Upper lobe of right lung (tissue), 1 donor: ENCODE results near the gene SLC12A4. TPM values are rescaled to one million over a fixed set of nuclear protein-coding genes. Genes with fewer than 3 reads are reported as not detected.

Source experiments
- ATAC-seq: fragments of 200-7000 bp; cut with Tn5 transposase; one replicate; pipeline ENCODE4 v1.9.1; 2020; ENCODE audit warnings: mild to moderate bottlenecking, moderate library complexity
- DNase-seq: peaks from one replicate; pipeline ENCODE4 v3.0.0-alpha.2; 2020
- H3K27ac ChIP-seq: fragments of 200-600 bp; one replicate; pipeline ENCODE4 v1.8.0; 2022
- H3K27me3 ChIP-seq: fragments of 200-600 bp; one replicate; pipeline ENCODE4 v1.8.0; 2022; ENCODE audit warnings: mild to moderate bottlenecking
- H3K36me3 ChIP-seq: fragments of 200-600 bp; one replicate; pipeline ENCODE4 v1.8.0; 2022
- H3K4me1 ChIP-seq: fragments of 200-600 bp; one replicate; pipeline ENCODE4 v1.8.0; 2022
- H3K4me3 ChIP-seq: fragments of 200-600 bp; one replicate; pipeline ENCODE4 v1.8.0; 2022; ENCODE audit warnings: mild to moderate bottlenecking
- H3K9me3 ChIP-seq: fragments of 200-600 bp; one replicate; pipeline ENCODE4 v1.8.0; 2022
- CTCF ChIP-seq: fragments of 200-600 bp; IDR thresholded peaks from one replicate; pipeline ENCODE4 v1.8.0; 2022; ENCODE audit warnings: antibody characterized with exemption
- intact Hi-C: fragments of 100-400 bp; cut with DNase I; formaldehyde crosslinking; loops from one replicate; pipeline ENCODE4 v1.11.0; 2022
- total RNA-seq: library from RNA; stranded (reverse); fragmentation: NEBNext Ultra II Directional; extraction: Animal tissue kit (Norgen Biotek cat#: 25700); gene quantifications from one replicate; pipeline ENCODE4 v1.2.1, GENCODE V29; 2021
- donor health status: DM: no; HTN: yes; CAD: no; lungs with severe emphysema.

Gene SLC12A4
- total RNA-seq, 1 donor from 2014 or later: 102 TPM

- DNase-seq (no peak), ATAC-seq (peak; percentile 64)
- peaks cover 17% of the 10 kb centered on the region for H3K4me1 ChIP-seq
- H3K27ac ChIP-seq: peak overlapping the region; percentile 89
- no peaks in the 10 kb centered on the region for H3K27me3 ChIP-seq
- H3K4me3 ChIP-seq: peak overlapping the region; percentile 88
- intact Hi-C loops: no loop called here
- no peaks in the 10 kb centered on the region for H3K9me3 ChIP-seq
- no peak for TF ChIP-seq CTCF
- peaks cover 28% of the 10 kb centered on the region for H3K36me3 ChIP-seq
Observed at GRCh38 chr16:67936880-67937605, 31.4 kb downstream of the SLC12A4 start.

DNA sequence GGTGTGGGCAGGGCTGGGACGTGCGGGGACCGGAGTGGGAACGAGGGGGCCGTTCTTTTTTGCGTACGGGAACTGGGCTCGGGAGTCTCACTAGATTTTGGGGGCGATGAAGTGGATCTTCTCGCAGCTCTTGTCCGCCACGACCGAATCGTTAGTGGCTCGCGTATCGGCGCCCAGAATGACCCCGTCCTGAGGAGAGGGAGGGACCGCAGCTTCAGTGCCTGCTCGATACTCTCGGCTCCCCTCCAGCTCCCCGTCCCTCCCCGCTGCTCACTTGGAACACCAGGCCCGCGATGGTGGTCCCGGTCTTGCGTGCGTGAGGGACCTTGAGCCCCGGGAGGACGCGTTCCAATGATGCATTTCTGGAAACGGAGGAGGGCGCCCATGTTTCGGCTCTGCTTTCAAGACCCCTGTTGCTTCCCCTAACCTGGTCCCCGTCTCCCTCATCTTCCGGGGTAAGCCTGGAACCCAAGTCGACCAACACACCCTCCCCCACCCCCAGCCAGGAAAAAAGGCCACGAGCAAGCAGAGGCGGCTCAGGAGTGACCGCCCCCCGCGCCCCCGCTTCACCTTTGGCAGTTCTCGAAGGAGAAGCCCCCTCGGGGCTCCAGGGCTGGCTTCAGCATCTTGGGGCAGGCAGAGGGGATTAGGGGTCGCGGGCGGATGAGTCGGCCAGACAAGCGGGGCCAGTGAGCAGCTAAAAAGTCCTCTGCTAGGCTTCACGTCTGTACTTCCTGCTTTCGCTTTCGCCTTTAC, 32.1 kb downstream of the SLC12A4 start, which contains the start of gene PSMB10:
Gene PSMB10 (minus strand): TSS at position 727 of the 756 bp plus-strand sequence. CDS start 101 bp downstream, at position 626.
- ATAC-seq: peak; percentile 2

GRCh38 chr16:67935402-67936123, 32.9 kb downstream of the SLC12A4 start:
- TF ChIP-seq CTCF: no peak
- ATAC-seq (peak; percentile 96), DNase-seq (peak; percentile 98)
- intact Hi-C loops: no loop called here
- H3K27me3 ChIP-seq: no peaks in the 10 kb centered on the region
- peak overlapping the region; percentile 88 for H3K4me3 ChIP-seq
- peak overlapping the region; percentile 89 for H3K27ac ChIP-seq
- H3K4me1 ChIP-seq: peaks cover 17% of the 10 kb centered on the region
- H3K36me3 ChIP-seq: peaks cover 27% of the 10 kb centered on the region
- no peaks in the 10 kb centered on the region for H3K9me3 ChIP-seq

More for the DNA sequence above, 32.1 kb downstream of the SLC12A4 start, which contains the start of gene PSMB10:
- Histone ChIP-seq H3K4me3 (peak within 1 kb of the TSS; percentile 88), H3K27ac (peak within 1 kb of the TSS; percentile 89), H3K4me1 (peaks cover 17% of the 10 kb centered on the region), H3K27me3 (no peaks in the 10 kb centered on the region), H3K36me3 (peaks cover 27% of the 10 kb centered on the region), H3K9me3 (no peaks in the 10 kb centered on the region)
- no peak for TF ChIP-seq CTCF
- DNase-seq: peak; percentile 78
- intact Hi-C loops: no loop called here

GRCh38 chr16:67935101-67935401, 33.4 kb downstream of the SLC12A4 start:
- ATAC-seq (no peak), DNase-seq (no peak)
- Histone ChIP-seq H3K27ac (peak overlapping the region; percentile 55), H3K27me3 (no peaks in the 10 kb centered on the region), H3K4me1 (peaks cover 17% of the 10 kb centered on the region), H3K4me3 (peak overlapping the region; percentile 88), H3K9me3 (no peaks in the 10 kb centered on the region), H3K36me3 (peaks cover 24% of the 10 kb centered on the region)
- intact Hi-C loops: no loop called here
- TF ChIP-seq CTCF: no peak

DNA sequence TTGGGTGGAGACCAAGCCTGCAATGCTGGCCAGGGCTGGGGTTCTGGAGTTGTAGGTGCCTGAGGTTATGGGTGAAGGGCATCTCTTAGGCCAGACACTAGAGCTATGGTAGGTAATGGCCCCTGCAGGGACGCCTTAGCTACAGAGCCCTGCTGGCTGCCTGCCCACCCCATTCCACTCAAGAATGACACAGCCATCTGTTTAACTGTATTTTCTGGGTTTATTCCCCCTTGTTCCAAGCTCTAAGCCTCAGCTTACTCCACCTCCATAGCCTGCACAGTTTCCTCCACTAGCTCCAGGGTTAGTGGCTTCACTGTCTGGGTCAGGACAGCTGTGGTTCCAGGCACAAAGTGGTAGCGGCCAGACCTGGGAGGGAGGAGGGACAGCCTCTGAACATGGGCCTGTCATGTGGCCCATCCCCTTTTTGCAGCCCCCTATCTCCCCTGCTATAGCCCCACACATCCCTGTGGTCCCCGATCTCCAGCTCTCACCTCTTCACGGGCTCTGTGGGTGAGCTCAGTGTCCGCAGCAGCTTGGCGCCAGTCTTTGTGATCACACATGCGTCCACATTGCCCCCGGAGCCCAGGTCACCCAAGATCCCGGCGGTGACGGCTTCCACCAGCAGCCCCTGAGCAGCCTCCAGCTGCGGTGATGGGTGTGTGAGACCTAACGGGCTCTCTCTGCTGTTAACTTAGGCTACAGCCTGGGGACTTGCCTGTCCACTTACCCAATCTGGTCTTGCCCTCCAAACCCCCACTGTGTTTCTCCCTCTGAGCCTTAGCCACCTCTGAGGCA, 33.9 kb downstream of the SLC12A4 start:
- ATAC-seq: no peak
- intact Hi-C loops: no loop called here

More for the DNA sequence above, 33.9 kb downstream of the SLC12A4 start:
- H3K36me3 ChIP-seq: peaks cover 20% of the 10 kb centered on the region
- H3K27me3 ChIP-seq: no peaks in the 10 kb centered on the region
- peak overlapping the region; percentile 55 for H3K27ac ChIP-seq
- no peaks in the 10 kb centered on the region for H3K9me3 ChIP-seq
- DNase-seq: no peak
- TF ChIP-seq CTCF: no peak
- H3K4me1 ChIP-seq: peaks cover 17% of the 10 kb centered on the region
- H3K4me3 ChIP-seq: peak overlapping the region; percentile 88
